CD4-positive, alpha-beta memory T cell (primary cell): ENCODE results near the gene SLC25A53. TPM values are rescaled to one million over a fixed set of nuclear protein-coding genes. Genes with fewer than 3 reads are reported as not detected.

Experiments
- CTCF ChIA-PET: fragments of 350-600 bp; sonication (Branson Sonifier 250); formaldehyde crosslinking; loops from one replicate; lab custom pipeline; 2021; ENCODE audit warnings: inconsistent platforms; ENCODE audit not compliant: partially characterized antibody; lab: Charles Lee
- POLR2A ChIA-PET: fragments of 350-600 bp; sonication (Branson Sonifier 250); formaldehyde crosslinking; loops from one replicate; lab custom pipeline; 2021; ENCODE audit not compliant: partially characterized antibody; lab: Charles Lee
- DNase-seq, 5 donors: peaks; one replicate each; pipeline versions ENCODE4 v3.0.0 to v3.0.0-alpha.2; 2020 to 2022; ENCODE audit warnings: mixed read lengths in 1 of 5
- H3K27ac ChIP-seq: one replicate; pipeline ENCODE4 v1.7.0; 2013; ENCODE audit warnings: low read depth, low read length
- H3K27me3 ChIP-seq: 2 replicates; pipeline ENCODE4 v1.7.0; 2013; ENCODE audit warnings: mild to moderate bottlenecking, low read length, moderate library complexity; ENCODE audit not compliant: insufficient read depth
- H3K36me3 ChIP-seq: 2 replicates; pipeline ENCODE4 v1.7.0; 2013; ENCODE audit warnings: mild to moderate bottlenecking, low read length, moderate library complexity; ENCODE audit not compliant: insufficient read depth
- H3K4me1 ChIP-seq: 2 replicates; pipeline ENCODE4 v1.7.0; 2013; ENCODE audit warnings: mild to moderate bottlenecking, low read length, moderate library complexity; ENCODE audit not compliant: insufficient read depth
- H3K4me3 ChIP-seq, 2 donors: one replicate each; pipeline ENCODE4 v1.7.0; 2013; ENCODE audit warnings: low read length in 2 of 2, mild to moderate bottlenecking in 1 of 2
- H3K9me3 ChIP-seq, 2 donors: one replicate each; pipeline ENCODE4 v1.7.0; 2013; ENCODE audit warnings: low read length in 2 of 2, control low read depth in 1 of 2; ENCODE audit not compliant: control insufficient read depth in 1 of 2
- H3K27ac Mint-ChIP-seq, 7 donors: one replicate each; pipeline ENCODE4 v1.8.0; 2020 to 2021; ENCODE audit warnings: mixed read lengths in 7 of 7, mild to moderate bottlenecking in 6 of 7, inconsistent platforms in 3 of 7, moderate library complexity in 3 of 7
- H3K27me3 Mint-ChIP-seq, 2 donors: one replicate each; pipeline ENCODE4 v1.8.0; 2020 to 2021; ENCODE audit warnings: mixed read lengths in 2 of 2
- H3K36me3 Mint-ChIP-seq, 2 donors: one replicate each; pipeline ENCODE4 v1.8.0; 2020 to 2021; ENCODE audit warnings: mixed read lengths in 2 of 2, inconsistent platforms in 1 of 2, mild to moderate bottlenecking in 1 of 2
- H3K4me1 Mint-ChIP-seq, 4 donors: one replicate each; pipeline ENCODE4 v1.8.0; 2020 to 2021; ENCODE audit warnings: mixed read lengths in 4 of 4, mild to moderate bottlenecking in 1 of 4
- H3K4me3 Mint-ChIP-seq, 8 donors: one replicate each; pipeline ENCODE4 v1.8.0; 2020 to 2021; ENCODE audit warnings: mixed read lengths in 8 of 8, mild to moderate bottlenecking in 7 of 8, moderate library complexity in 6 of 8, inconsistent platforms in 3 of 8
- H3K9me3 Mint-ChIP-seq, 8 donors: one replicate each; pipeline ENCODE4 v1.8.0; 2020 to 2021; ENCODE audit warnings: mixed read lengths in 8 of 8, mild to moderate bottlenecking in 5 of 8, inconsistent platforms in 3 of 8, moderate library complexity in 1 of 8
- intact Hi-C: fragments of 100-400 bp; cut with micrococcal nuclease; formaldehyde crosslinking; loops from one replicate; pipeline ENCODE4 v1.15.1; 2023
- polyA plus RNA-seq, 2 donors: library from polyadenylated mRNA; unstranded; fragments of 300-500 nt; fragmentation: Illumina TruSeq; gene quantifications; one replicate each; pipeline ENCODE4 v1.2.3, GENCODE V29; 2021
- total RNA-seq, 2 experiments: library from RNA; stranded (reverse); gene quantifications; one replicate each; pipeline ENCODE4 v1.2.3, GENCODE V29; 2021

The SLC25A53 gene
- total and polyA plus RNA-seq, 4 experiments from 2014 or later: 7.1 to 21.0 (median 15.3) TPM

- no peak for DNase-seq
- intact Hi-C loops: no loop called here
- Histone ChIP-seq H3K27me3 (no peaks in the 10 kb centered on the region), H3K4me1 (no peaks in the 10 kb centered on the region), H3K27ac (no peak overlapping the region), H3K36me3 (peaks cover 19% of the 10 kb centered on the region), H3K4me3 (no peak overlapping the region), H3K9me3 (no peaks in the 10 kb centered on the region)
- Mint-ChIP-seq H3K4me1 (peaks cover 3 to 6% (median 4%) of the 10 kb centered on the region in 4 donors), H3K9me3 (no peaks in the 10 kb centered on the region), H3K27me3 (no peaks in the 10 kb centered on the region), H3K4me3 (no peak overlapping the region), H3K36me3 (peaks cover 13 to 49% of the 10 kb centered on the region in 2 donors), H3K27ac (no peak overlapping the region)
- ChIA-PET POLR2A (no interaction called here), CTCF (no interaction called here)
Measured at GRCh38 chrX:104187931-104188330, 31.1 kb upstream of the SLC25A53 start.

- ChIA-PET POLR2A (no interaction called here), CTCF (interaction anchor here (0.9 kb wide), 1 partner anchor 8 kb away, joined by 3 read pairs; no protein-coding TSS in a partner anchor)
- Histone ChIP-seq H3K4me1 (no peaks in the 10 kb centered on the region), H3K27me3 (no peaks in the 10 kb centered on the region), H3K36me3 (peaks cover 7% of the 10 kb centered on the region), H3K27ac (no peak overlapping the region), H3K4me3 (no peak overlapping the region), H3K9me3 (no peaks in the 10 kb centered on the region)
- H3K27ac Mint-ChIP-seq: peak overlapping the region in 1 of 7 donors; percentile 5
- DNase-seq: no peak
- no peak overlapping the region for H3K4me3 Mint-ChIP-seq
- H3K9me3 Mint-ChIP-seq: no peaks in the 10 kb centered on the region
- no peaks in the 10 kb centered on the region for H3K27me3 Mint-ChIP-seq
- H3K36me3 Mint-ChIP-seq: peaks cover 10 to 40% of the 10 kb centered on the region in 2 donors
- peaks cover 11 to 20% (median 14%) of the 10 kb centered on the region in 4 donors for H3K4me1 Mint-ChIP-seq
- intact Hi-C loops: no loop called here
Measured at GRCh38 chrX:104183685-104184084, 26.9 kb upstream of the SLC25A53 start.

GRCh38 chrX:104173841-104174240, 17.0 kb upstream of the SLC25A53 start:
- POLR2A ChIA-PET: no interaction called here
- no peak overlapping the region for H3K4me3 Mint-ChIP-seq
- peaks cover 10% of the 10 kb centered on the region for H3K4me1 ChIP-seq
- H3K4me1 Mint-ChIP-seq: peaks cover 13 to 23% (median 20%) of the 10 kb centered on the region in 4 donors
- H3K27me3 Mint-ChIP-seq: no peaks in the 10 kb centered on the region
- no peaks in the 10 kb centered on the region for H3K9me3 Mint-ChIP-seq
- no peaks in the 10 kb centered on the region for H3K36me3 ChIP-seq
- H3K27me3 ChIP-seq: no peaks in the 10 kb centered on the region
- H3K27ac ChIP-seq: no peak overlapping the region
- H3K4me3 ChIP-seq: no peak overlapping the region
- H3K27ac Mint-ChIP-seq: no peak overlapping the region
- no peaks in the 10 kb centered on the region for H3K9me3 ChIP-seq
- CTCF ChIA-PET: interaction anchor here (2.0 kb wide), 1 partner anchor 22 kb away, joined by 6 read pairs; no protein-coding TSS in a partner anchor
- no peak for DNase-seq
- H3K36me3 Mint-ChIP-seq: peaks cover 12 to 30% of the 10 kb centered on the region in 2 donors
- intact Hi-C loops: no loop called here

GRCh38 chrX:104172788-104173187, 16.0 kb upstream of the SLC25A53 start:
- Histone ChIP-seq H3K27me3 (no peaks in the 10 kb centered on the region), H3K4me3 (no peak overlapping the region), H3K27ac (no peak overlapping the region), H3K36me3 (no peaks in the 10 kb centered on the region), H3K9me3 (no peaks in the 10 kb centered on the region), H3K4me1 (peaks cover 21% of the 10 kb centered on the region)
- DNase-seq: no peak
- Mint-ChIP-seq H3K4me1 (peaks cover 17 to 33% (median 28%) of the 10 kb centered on the region in 4 donors), H3K4me3 (no peak overlapping the region), H3K27me3 (no peaks in the 10 kb centered on the region), H3K9me3 (no peaks in the 10 kb centered on the region), H3K27ac (peak overlapping the region in 1 of 7 donors; percentile 13), H3K36me3 (peaks cover 4 to 26% of the 10 kb centered on the region in 2 donors)
- ChIA-PET CTCF (no interaction called here), POLR2A (interaction anchor here (0.9 kb wide), 1 partner anchor 16 kb away, joined by 3 read pairs; no protein-coding TSS in a partner anchor)
- intact Hi-C loops: no loop called here

GRCh38 chrX:104172121-104172520, 15.3 kb upstream of the SLC25A53 start:
- H3K36me3 Mint-ChIP-seq: peaks cover 0 to 21% of the 10 kb centered on the region in 2 donors
- H3K9me3 Mint-ChIP-seq: no peaks in the 10 kb centered on the region
- CTCF ChIA-PET: no interaction called here
- no peak overlapping the region for H3K27ac ChIP-seq
- no peaks in the 10 kb centered on the region for H3K27me3 ChIP-seq
- H3K36me3 ChIP-seq: no peaks in the 10 kb centered on the region
- POLR2A ChIA-PET: no interaction called here
- DNase-seq: no peak
- H3K27me3 Mint-ChIP-seq: no peaks in the 10 kb centered on the region
- H3K4me1 ChIP-seq: peaks cover 27% of the 10 kb centered on the region
- H3K9me3 ChIP-seq: no peaks in the 10 kb centered on the region
- no peak overlapping the region for H3K4me3 Mint-ChIP-seq
- no peak overlapping the region for H3K4me3 ChIP-seq
- H3K4me1 Mint-ChIP-seq: peaks cover 20 to 38% (median 32%) of the 10 kb centered on the region in 4 donors
- intact Hi-C loops: no loop called here
- H3K27ac Mint-ChIP-seq: no peak overlapping the region

GRCh38 chrX:104168127-104168526, 11.3 kb upstream of the SLC25A53 start:
- H3K4me1 Mint-ChIP-seq: peaks cover 22 to 39% (median 32%) of the 10 kb centered on the region in 4 donors
- Histone ChIP-seq H3K9me3 (no peaks in the 10 kb centered on the region), H3K4me3 (no peak overlapping the region), H3K4me1 (peaks cover 33% of the 10 kb centered on the region), H3K36me3 (no peaks in the 10 kb centered on the region), H3K27me3 (no peaks in the 10 kb centered on the region), H3K27ac (no peak overlapping the region)
- no peaks in the 10 kb centered on the region for H3K9me3 Mint-ChIP-seq
- no peak for DNase-seq
- H3K36me3 Mint-ChIP-seq: peaks cover 0 to 18% of the 10 kb centered on the region in 2 donors
- ChIA-PET POLR2A (interaction anchor here (3.3 kb wide), 1 partner anchor 11 kb away, joined by 70 read pairs; the partner anchor contains the start of gene SLC25A53), CTCF (interaction anchor here (1.1 kb wide), 1 partner anchor 68 kb away, joined by 4 read pairs; no protein-coding TSS in a partner anchor)
- H3K4me3 Mint-ChIP-seq: peak overlapping the region; percentile 33 to 88 (median 79)
- peak overlapping the region in 6 of 7 donors; percentile 13 to 81 (median 50) for H3K27ac Mint-ChIP-seq
- H3K27me3 Mint-ChIP-seq: no peaks in the 10 kb centered on the region
- intact Hi-C loops: no loop called here

GRCh38 chrX:104166735-104167436, 10.1 kb upstream of the SLC25A53 start:
- H3K27me3 Mint-ChIP-seq: no peaks in the 10 kb centered on the region
- peaks cover 0 to 16% of the 10 kb centered on the region in 2 donors for H3K36me3 Mint-ChIP-seq
- Histone ChIP-seq H3K4me1 (peaks cover 33% of the 10 kb centered on the region), H3K9me3 (no peaks in the 10 kb centered on the region), H3K36me3 (no peaks in the 10 kb centered on the region), H3K27ac (peak overlapping the region; percentile 76), H3K27me3 (no peaks in the 10 kb centered on the region), H3K4me3 (peak overlapping the region; percentile 36 to 63)
- intact Hi-C loops: loop anchor here (1.0 to 2.0 kb wide), 2 partner anchors 10 to 480 kb away; partner anchors contain the start of genes MORF4L2 and SLC25A53
- peaks cover 22 to 39% (median 31%) of the 10 kb centered on the region in 4 donors for H3K4me1 Mint-ChIP-seq
- ChIA-PET CTCF (interaction anchor here (0.8 to 2.4 kb wide), 3 partner anchors 10 to 347 kb away, joined by 4 to 25 read pairs (median 4); partner anchors contain the start of gene SLC25A53), POLR2A (interaction anchor here (3.3 kb wide), 1 partner anchor 10 kb away, joined by 70 read pairs; the partner anchor contains the start of gene SLC25A53)
- DNase-seq: no peak
- peak overlapping the region; percentile 64 to 81 (median 75) for H3K27ac Mint-ChIP-seq
- no peaks in the 10 kb centered on the region for H3K9me3 Mint-ChIP-seq
- H3K4me3 Mint-ChIP-seq: peak overlapping the region; percentile 33 to 88 (median 79)
